Esophagus (tissue), 2 donors: ENCODE data around the gene ANK3. TPM values are rescaled to one million over a fixed set of nuclear protein-coding genes. Genes with fewer than 3 reads are reported as not detected.

Experiments used
- H3K27ac ChIP-seq, 2 donors: one replicate each; pipeline ENCODE4 v1.5.1; 2013; ENCODE audit warnings: low read depth in 2 of 2, mild to moderate bottlenecking in 2 of 2, inconsistent platforms in 1 of 2, low read length in 1 of 2, moderate library complexity in 1 of 2
- H3K27me3 ChIP-seq, 2 donors: one replicate each; pipeline ENCODE4 v1.6.1; 2013; ENCODE audit warnings: low read length in 2 of 2, control low read depth in 1 of 2, mild to moderate bottlenecking in 1 of 2; ENCODE audit not compliant: insufficient read depth in 2 of 2, control insufficient read depth in 1 of 2
- H3K36me3 ChIP-seq, 2 donors: one replicate each; pipeline ENCODE4 v1.6.1; 2013; ENCODE audit warnings: low read length in 1 of 2; ENCODE audit not compliant: control insufficient read depth in 2 of 2, insufficient read depth in 2 of 2
- H3K4me1 ChIP-seq, 2 donors: one replicate each; pipeline ENCODE4 v1.6.1; 2013; ENCODE audit warnings: low read length in 1 of 2; ENCODE audit not compliant: control insufficient read depth in 2 of 2, insufficient read depth in 2 of 2
- H3K4me3 ChIP-seq, 2 donors: one replicate each; pipeline ENCODE4 v1.5.1; 2013; ENCODE audit warnings: low read length in 2 of 2, mild to moderate bottlenecking in 2 of 2, low read depth in 1 of 2, moderate library complexity in 1 of 2
- H3K9me3 ChIP-seq, 2 donors: one replicate each; pipeline ENCODE4 v1.6.1; 2013; ENCODE audit warnings: mild to moderate bottlenecking in 2 of 2, low read depth in 1 of 2, low read length in 1 of 2, moderate library complexity in 1 of 2; ENCODE audit not compliant: control insufficient read depth in 2 of 2, insufficient read depth in 1 of 2
- WGBS, 2 donors: extraction: QIAGEN DNeasy Blood & Tissue Kit; methylation state at CpG; one replicate each; pipeline ENCODE4 v1.1.7; 2013; 5-methylcytosine and 5-hydroxymethylcytosine counted together
- polyA plus RNA-seq, 2 donors: library from polyadenylated mRNA; stranded (reverse); fragments of 200-250 nt; gene quantifications; one replicate each; pipeline ENCODE4 v1.2.3, GENCODE V29; 2013
- donor health status: healthy with polysubstance abuse.
- donor health status: Bipolar disorder and iron deficiency.

Gene ANK3
- polyA plus RNA-seq, 2 donors, result 6.9 to 7.8 TPM

DNA sequence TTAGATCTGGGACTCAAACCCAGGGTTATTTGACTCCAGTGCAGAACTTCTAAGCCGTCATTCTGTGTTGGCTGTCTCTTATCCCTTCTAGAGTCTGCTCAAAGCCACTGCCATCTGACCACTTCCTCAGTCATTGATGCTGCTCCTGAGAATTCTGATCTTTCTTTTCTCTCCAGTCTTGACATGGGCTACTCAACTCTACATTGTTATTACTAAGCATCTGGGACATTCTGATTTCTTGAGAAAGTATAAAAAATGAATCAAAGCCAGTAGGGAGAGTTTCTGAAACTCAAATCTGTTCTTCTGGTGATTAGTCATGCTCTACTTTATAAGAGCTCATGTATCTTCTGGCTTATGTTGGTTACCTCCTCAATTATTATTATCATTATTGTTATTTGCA lies 48.7 kb downstream of the ANK3 start:
- Histone ChIP-seq H3K4me1 (no peaks in the 10 kb centered on the region), H3K36me3 (no peaks in the 10 kb centered on the region), H3K27me3 (no peaks in the 10 kb centered on the region), H3K27ac (no peak overlapping the region), H3K4me3 (no peak overlapping the region), H3K9me3 (no peaks in the 10 kb centered on the region)
- 84 to 94% methylated on average over 1 of the region's 1 CpG for WGBS, 2 donors

DNA sequence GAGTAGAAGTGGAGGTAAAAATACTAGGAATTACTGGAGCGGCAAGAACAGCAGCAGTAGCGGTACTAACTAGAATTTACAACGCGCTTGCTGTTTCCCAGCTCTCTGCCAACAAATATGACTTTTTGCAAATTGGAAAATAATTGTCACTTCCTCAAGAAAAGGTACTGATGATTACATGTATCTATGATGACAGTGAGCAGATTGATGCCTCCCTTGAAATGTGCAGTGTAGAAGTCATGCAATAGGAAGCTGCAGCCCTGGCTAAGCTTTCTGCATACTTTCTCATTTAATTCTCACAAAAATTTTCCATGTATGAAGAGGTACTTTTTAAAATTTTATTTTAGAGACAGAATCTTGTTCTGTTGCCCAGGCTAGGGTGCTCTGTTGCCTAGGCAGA lies 49.9 kb downstream of the ANK3 start:
- H3K36me3 ChIP-seq, result no peaks in the 10 kb centered on the region
- no peaks in the 10 kb centered on the region for H3K27me3 ChIP-seq
- WGBS, 2 donors, result 86 to 93% methylated on average over 4 of the region's 4 CpGs
- no peak overlapping the region for H3K27ac ChIP-seq
- no peaks in the 10 kb centered on the region for H3K9me3 ChIP-seq
- H3K4me1 ChIP-seq, result no peaks in the 10 kb centered on the region
- no peak overlapping the region for H3K4me3 ChIP-seq

DNA sequence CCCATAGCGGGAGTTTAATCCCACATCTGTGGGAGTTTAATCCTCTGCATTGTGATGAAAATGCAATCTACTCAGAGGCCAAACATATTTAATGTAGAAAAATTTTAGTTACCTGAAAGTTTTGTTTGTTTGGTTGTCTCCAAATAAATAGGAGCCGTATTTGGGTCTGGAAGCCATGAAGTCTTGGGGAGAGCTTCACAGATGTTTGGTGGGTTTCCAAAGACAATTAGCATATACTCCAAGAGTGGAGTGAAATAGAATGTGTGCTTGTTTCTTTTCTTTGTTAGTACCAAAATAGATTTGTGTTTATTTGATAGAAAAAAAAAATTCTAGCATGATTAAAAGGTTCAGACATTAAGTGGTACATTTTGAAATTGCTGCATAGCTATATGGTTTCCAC lies 50.9 kb downstream of the ANK3 start:
- no peaks in the 10 kb centered on the region for H3K36me3 ChIP-seq
- no peak overlapping the region for H3K27ac ChIP-seq
- 61% methylated on average over 2 of the region's 2 CpGs for WGBS, 2 donors
- no peak overlapping the region for H3K4me3 ChIP-seq
- no peaks in the 10 kb centered on the region for H3K27me3 ChIP-seq
- H3K4me1 ChIP-seq, result no peaks in the 10 kb centered on the region
- no peaks in the 10 kb centered on the region for H3K9me3 ChIP-seq

DNA sequence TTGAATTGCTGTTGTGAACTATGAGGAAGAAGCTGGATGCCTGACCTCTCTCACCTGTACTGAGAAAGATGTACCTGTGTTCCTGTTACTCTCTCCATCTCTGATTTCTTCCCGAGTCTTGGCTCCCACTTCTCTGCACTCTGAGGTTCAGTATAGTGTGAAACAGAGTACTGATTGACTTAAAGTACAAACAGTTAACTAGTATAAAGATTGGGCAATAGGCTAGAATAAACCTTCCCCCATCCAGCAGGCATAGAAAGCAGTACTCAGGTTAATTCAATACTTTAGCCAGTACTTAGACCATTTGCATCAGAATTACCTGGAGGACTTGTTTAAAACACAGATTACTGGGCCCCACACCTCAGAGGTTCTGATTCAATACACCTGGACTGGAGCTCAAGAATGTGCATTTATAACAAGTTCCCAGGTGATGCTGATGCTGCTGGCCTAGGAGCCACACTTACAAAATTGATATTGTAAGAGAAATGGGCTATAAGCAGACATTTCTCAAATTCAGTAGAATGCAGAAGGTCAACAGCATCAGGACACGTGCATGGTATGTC lies 51.6 kb downstream of the ANK3 start:
- H3K36me3 ChIP-seq, result no peaks in the 10 kb centered on the region
- 71% methylated on average over 2 of the region's 2 CpGs for WGBS, 2 donors

DNA sequence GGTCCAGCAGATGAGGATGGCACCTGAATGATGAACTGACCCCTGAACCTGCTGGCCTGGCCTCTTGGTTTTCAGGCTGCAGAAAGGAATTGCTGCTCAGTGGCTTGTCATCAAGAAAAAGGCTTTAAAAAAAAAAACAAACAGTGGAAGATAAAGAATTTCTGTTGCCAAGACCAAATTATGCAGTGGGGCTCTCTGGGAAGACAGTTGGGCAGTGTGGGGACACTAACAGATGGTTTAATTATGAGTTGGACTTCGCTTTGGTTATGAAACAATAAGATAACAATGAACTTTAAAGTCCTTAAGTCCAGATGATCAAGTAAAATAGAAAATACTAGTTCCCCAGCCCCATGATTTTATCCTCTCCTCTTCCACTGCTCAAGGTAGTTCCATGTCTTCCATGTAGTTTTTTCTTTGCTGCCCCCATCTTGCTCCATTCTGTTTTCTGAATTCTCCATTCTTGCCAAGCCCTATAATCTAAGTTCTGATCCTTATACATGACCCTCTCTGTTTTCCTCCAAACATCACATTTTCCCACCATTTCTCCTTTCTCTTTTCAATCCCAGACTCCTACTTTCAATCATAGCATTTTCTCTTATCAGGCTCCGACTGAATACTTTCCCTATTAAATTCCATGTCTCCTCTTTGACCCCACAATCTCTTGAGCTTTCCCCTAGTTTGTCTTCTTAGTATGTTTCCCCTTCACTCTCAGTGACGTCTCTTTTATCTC lies 52.6 kb downstream of the ANK3 start:
- 64 to 77% methylated on average over 3 of the region's 3 CpGs for WGBS, 2 donors

More for the DNA sequence above, 51.6 kb downstream of the ANK3 start:
- no peak overlapping the region for H3K27ac ChIP-seq
- H3K4me3 ChIP-seq, result no peak overlapping the region
- H3K9me3 ChIP-seq, result no peaks in the 10 kb centered on the region
- no peaks in the 10 kb centered on the region for H3K27me3 ChIP-seq
- no peaks in the 10 kb centered on the region for H3K4me1 ChIP-seq

DNA sequence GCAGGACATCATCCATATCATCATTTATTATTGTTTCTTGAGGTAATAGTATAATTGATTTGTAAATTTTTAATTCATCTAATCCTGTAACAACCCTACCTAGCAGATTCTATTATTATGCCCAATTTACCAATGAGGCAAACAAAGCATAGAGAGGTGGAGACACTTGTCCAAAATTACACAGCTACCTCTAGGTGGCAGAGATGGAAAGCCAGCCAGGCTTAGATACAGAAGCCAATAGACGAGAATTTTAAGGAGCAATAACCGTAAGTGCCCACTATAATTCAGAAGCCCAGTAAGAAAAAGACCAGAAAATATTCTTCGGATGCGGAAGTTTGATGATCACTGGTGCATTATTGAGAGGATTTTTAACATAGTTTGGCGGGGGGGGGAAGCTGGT lies 54.0 kb downstream of the ANK3 start:
- Histone ChIP-seq H3K36me3 (no peaks in the 10 kb centered on the region), H3K27ac (no peak overlapping the region), H3K9me3 (no peaks in the 10 kb centered on the region), H3K4me1 (no peaks in the 10 kb centered on the region), H3K4me3 (no peak overlapping the region), H3K27me3 (no peaks in the 10 kb centered on the region)
- WGBS, 2 donors, result 91 to 92% methylated on average over 5 of the region's 5 CpGs

More for the DNA sequence above, 52.6 kb downstream of the ANK3 start:
- Histone ChIP-seq H3K27ac (no peak overlapping the region), H3K36me3 (no peaks in the 10 kb centered on the region), H3K4me3 (no peak overlapping the region), H3K9me3 (no peaks in the 10 kb centered on the region), H3K27me3 (no peaks in the 10 kb centered on the region), H3K4me1 (no peaks in the 10 kb centered on the region)

DNA sequence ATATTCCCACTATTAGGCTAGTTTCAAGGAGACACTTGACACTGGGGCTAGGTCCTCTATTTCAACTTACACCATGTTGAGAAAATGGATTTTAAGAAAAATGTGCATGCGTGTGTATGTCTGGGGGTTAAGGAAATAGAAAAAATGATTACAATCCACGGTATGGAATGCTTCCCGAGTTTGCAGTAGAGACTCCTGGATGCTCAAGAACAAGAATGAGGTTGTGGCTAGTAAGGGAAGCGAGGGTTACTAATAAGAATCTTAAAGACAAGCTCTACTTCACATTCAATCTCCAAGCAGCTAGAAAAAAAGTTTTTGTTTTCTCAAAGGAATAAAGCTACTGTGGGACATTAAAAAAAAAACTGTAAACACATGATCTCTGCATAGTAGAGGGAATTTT lies 54.7 kb downstream of the ANK3 start:
- no peak overlapping the region for H3K4me3 ChIP-seq
- no peaks in the 10 kb centered on the region for H3K27me3 ChIP-seq
- H3K9me3 ChIP-seq, result no peaks in the 10 kb centered on the region
- H3K27ac ChIP-seq, result no peak overlapping the region
- H3K4me1 ChIP-seq, result no peaks in the 10 kb centered on the region
- 65 to 78% methylated on average over 4 of the region's 4 CpGs for WGBS, 2 donors
- no peaks in the 10 kb centered on the region for H3K36me3 ChIP-seq

DNA sequence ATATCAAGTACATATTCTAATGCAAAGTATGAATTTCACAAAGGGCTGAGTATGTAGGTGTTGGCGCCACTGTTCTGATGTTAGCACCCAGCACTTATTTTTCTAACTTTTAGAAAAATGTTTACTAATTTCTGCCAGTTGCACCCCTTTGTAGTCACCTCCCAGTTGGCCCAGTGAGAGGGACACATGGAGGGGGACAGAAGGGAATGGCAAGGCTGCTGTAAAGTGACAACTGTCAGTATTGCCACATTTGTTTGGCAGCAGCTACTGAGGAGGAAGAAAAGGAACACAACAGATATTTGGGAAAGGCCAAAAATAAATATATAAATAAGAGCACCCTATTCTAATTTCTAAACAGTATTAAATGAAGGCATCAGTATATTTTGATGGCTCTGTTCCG lies 57.3 kb downstream of the ANK3 start:
- no peaks in the 10 kb centered on the region for H3K36me3 ChIP-seq
- H3K4me1 ChIP-seq, result no peaks in the 10 kb centered on the region
- 71 to 91% methylated on average over 2 of the region's 2 CpGs for WGBS, 2 donors
- no peak overlapping the region for H3K4me3 ChIP-seq
- H3K27ac ChIP-seq, result no peak overlapping the region
- H3K9me3 ChIP-seq, result no peaks in the 10 kb centered on the region
- no peaks in the 10 kb centered on the region for H3K27me3 ChIP-seq

DNA sequence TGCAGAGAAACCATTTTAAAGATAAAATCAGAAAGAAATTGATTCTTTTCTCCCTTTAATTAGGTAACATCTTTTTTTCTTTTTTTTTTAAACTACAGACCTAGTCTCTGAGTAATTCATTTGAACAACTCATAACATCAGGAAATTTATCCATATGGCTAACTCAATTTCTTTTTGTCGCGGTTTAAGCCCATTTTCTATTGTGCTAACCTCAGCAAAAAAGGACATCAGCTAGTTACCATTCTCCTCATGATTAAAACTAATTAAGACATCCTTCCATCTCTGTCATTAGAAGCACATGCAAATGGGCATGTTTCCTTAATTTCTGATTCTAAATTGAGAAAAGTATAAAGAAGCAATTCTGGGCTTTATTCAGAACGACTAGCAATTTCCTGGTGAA lies 57.8 kb downstream of the ANK3 start:
- no peak overlapping the region for H3K4me3 ChIP-seq
- H3K36me3 ChIP-seq, result no peaks in the 10 kb centered on the region
- H3K4me1 ChIP-seq, result no peaks in the 10 kb centered on the region
- no peaks in the 10 kb centered on the region for H3K27me3 ChIP-seq
- 92 to 96% methylated on average over 3 of the region's 3 CpGs for WGBS, 2 donors
- no peaks in the 10 kb centered on the region for H3K9me3 ChIP-seq
- H3K27ac ChIP-seq, result no peak overlapping the region

DNA sequence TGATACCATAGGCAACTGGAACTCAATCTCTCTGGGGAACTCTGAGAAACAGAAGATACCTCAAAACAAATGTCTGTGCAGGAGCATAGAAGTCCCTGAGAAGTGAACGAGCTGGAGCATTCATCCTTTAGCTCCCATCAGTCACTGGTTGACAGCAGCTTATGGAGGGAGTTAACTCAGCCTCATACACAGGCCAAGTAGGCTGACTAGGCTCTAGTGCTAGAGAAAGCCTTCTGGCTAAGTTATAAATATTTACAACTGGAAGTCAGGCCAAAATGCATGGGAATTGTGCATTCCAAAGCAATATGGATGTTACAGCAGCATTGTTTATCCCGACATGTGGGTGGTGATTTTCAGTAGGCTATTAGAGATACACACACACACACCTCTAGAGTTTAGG lies 66.5 kb downstream of the ANK3 start:
- Histone ChIP-seq H3K4me3 (no peak overlapping the region), H3K27me3 (no peaks in the 10 kb centered on the region), H3K36me3 (no peaks in the 10 kb centered on the region), H3K4me1 (no peaks in the 10 kb centered on the region), H3K27ac (no peak overlapping the region), H3K9me3 (no peaks in the 10 kb centered on the region)
- whole genome bisulfite sequencing, 2 donors, result 51 to 59% methylated on average over 2 of the region's 2 CpGs
